HEK293 (cell line): ENCODE data around the gene COL4A1.

Source experiments
- CTCF ChIA-PET: fragments of 350-600 bp; formaldehyde crosslinking; extraction: SDS; loops from one replicate; lab custom pipeline; 2021; ENCODE audit warnings: antibody characterized with exemption; lab: Yijun Ruan, JAX
- POLR2A ChIA-PET: fragments of 300-600 bp; formaldehyde crosslinking; extraction: SDS; loops from one replicate; lab custom pipeline; 2020; ENCODE audit warnings: antibody characterized with exemption, inconsistent platforms; lab: Yijun Ruan, JAX
- H3K27ac ChIP-seq: fragments of 200-500 bp; sonication (Bioruptor generic); 2 replicates; pipeline ENCODE4 v1.5.1; 2014; ENCODE audit warnings: low read depth, low read length, control low read depth, inconsistent platforms; ENCODE audit errors: extremely low read depth
- H3K36me3 ChIP-seq, 2 experiments: fragments of 200-500 bp in 1 of 2; sonication (Bioruptor generic) in 1 of 2; 1 replicate in 1 of 2; 2 replicates in 1 of 2; pipeline ENCODE4 v1.5.1; 2014 to 2017; ENCODE audit warnings: inconsistent platforms in 2 of 2, low read length in 2 of 2; ENCODE audit not compliant: control insufficient read depth in 2 of 2, insufficient read depth in 1 of 2
- H3K4me1 ChIP-seq: fragments of 200-500 bp; sonication (Bioruptor generic); 2 replicates; pipeline ENCODE4 v1.5.1; 2014; ENCODE audit warnings: mild to moderate bottlenecking, low read length, inconsistent platforms; ENCODE audit not compliant: control insufficient read depth, insufficient read depth
- H3K4me3 ChIP-seq: 2 replicates; pipeline ENCODE4 v1.5.1; 2011; ENCODE audit warnings: low read depth, mild to moderate bottlenecking, control low read depth, low read length, moderate library complexity
- H3K9me3 ChIP-seq: fragments of 200-500 bp; sonication (Bioruptor generic); 2 replicates; pipeline ENCODE4 v1.5.1; 2014; ENCODE audit warnings: low read depth, low read length, inconsistent platforms; ENCODE audit not compliant: control insufficient read depth, insufficient read depth
- KLF10 ChIP-seq: fragments of 450-650 bp; IDR thresholded peaks from 2 replicates; pipeline ENCODE4 v1.5.1; 2018; ENCODE audit warnings: missing biosample characterization, mild to moderate bottlenecking, missing genetic modification characterization
- KLF8 ChIP-seq: fragments of 450-650 bp; formaldehyde crosslinking; IDR thresholded peaks from 2 replicates; pipeline ENCODE4 v1.5.1; 2016; ENCODE audit warnings: missing biosample characterization, missing genetic modification characterization
- MEIS1 ChIP-seq: sonication (generic); formaldehyde crosslinking; IDR thresholded peaks from 2 replicates; pipeline ENCODE4 v1.8.1; 2022; ENCODE audit warnings: missing genetic modification reagents, mild to moderate bottlenecking, borderline replicate concordance
- SALL2 ChIP-seq: fragments of 450-650 bp; formaldehyde crosslinking; IDR thresholded peaks from 2 replicates; pipeline ENCODE4 v1.5.0; 2017; ENCODE audit warnings: missing biosample characterization, mild to moderate bottlenecking, missing genetic modification characterization, borderline replicate concordance
- SP3 ChIP-seq: fragments of 450-650 bp; formaldehyde crosslinking; IDR thresholded peaks from 2 replicates; pipeline ENCODE4 v1.5.1; 2016; ENCODE audit warnings: missing biosample characterization, missing genetic modification characterization
- ZBTB1 ChIP-seq: fragments of 450-650 bp; formaldehyde crosslinking; IDR thresholded peaks from 2 replicates; pipeline ENCODE4 v1.5.1; 2016; ENCODE audit warnings: missing biosample characterization, missing genetic modification characterization
- ZNF121 ChIP-seq: fragments of 450-650 bp; formaldehyde crosslinking; IDR thresholded peaks from 2 replicates; pipeline ENCODE4 v1.5.1; 2016; ENCODE audit warnings: missing biosample characterization, missing genetic modification characterization
- ZNF140 ChIP-seq: fragments of 450-650 bp; formaldehyde crosslinking; IDR thresholded peaks from 2 replicates; pipeline ENCODE4 v1.5.1; 2016; ENCODE audit warnings: missing biosample characterization, missing genetic modification characterization
- ZNF169 ChIP-seq: fragments of 450-650 bp; formaldehyde crosslinking; IDR thresholded peaks from 2 replicates; pipeline ENCODE4 v1.5.1; 2016; ENCODE audit warnings: missing biosample characterization, missing genetic modification characterization
- ZNF174 ChIP-seq: fragments of 450-650 bp; formaldehyde crosslinking; IDR thresholded peaks from 2 replicates; pipeline ENCODE4 v1.5.0; 2017; ENCODE audit warnings: missing biosample characterization, mild to moderate bottlenecking, missing genetic modification characterization
- ZNF223 ChIP-seq: fragments of 450-650 bp; formaldehyde crosslinking; IDR thresholded peaks from 2 replicates; pipeline ENCODE4 v1.5.1; 2016; ENCODE audit warnings: missing biosample characterization, missing genetic modification characterization
- ZNF341 ChIP-seq: fragments of 450-650 bp; formaldehyde crosslinking; IDR thresholded peaks from 2 replicates; pipeline ENCODE4; 2016; ENCODE audit warnings: low read depth, missing biosample characterization, missing genetic modification characterization
- ZNF404 ChIP-seq: fragments of 450-650 bp; formaldehyde crosslinking; IDR thresholded peaks from 2 replicates; pipeline ENCODE4 v1.5.1; 2017; ENCODE audit warnings: missing biosample characterization, missing genetic modification characterization
- ZNF433 ChIP-seq: fragments of 450-650 bp; formaldehyde crosslinking; IDR thresholded peaks from 2 replicates; pipeline ENCODE4 v1.5.1; 2016; ENCODE audit warnings: missing biosample characterization, missing genetic modification characterization, low read depth
- ZNF544 ChIP-seq: fragments of 450-650 bp; formaldehyde crosslinking; IDR thresholded peaks from 2 replicates; pipeline ENCODE4 v1.5.0; 2017; ENCODE audit warnings: missing biosample characterization, missing genetic modification characterization
- ZNF596 ChIP-seq: fragments of 450-650 bp; IDR thresholded peaks from 2 replicates; pipeline ENCODE4 v1.5.0; 2018; ENCODE audit warnings: missing biosample characterization, mild to moderate bottlenecking, missing genetic modification characterization, moderate library complexity
- ZNF610 ChIP-seq: fragments of 450-650 bp; formaldehyde crosslinking; IDR thresholded peaks from 2 replicates; pipeline ENCODE4 v1.5.1; 2016; ENCODE audit warnings: missing biosample characterization, missing genetic modification characterization, borderline replicate concordance
- ZNF76 ChIP-seq: fragments of 450-650 bp; formaldehyde crosslinking; IDR thresholded peaks from 2 replicates; pipeline ENCODE4; 2016; ENCODE audit warnings: low read depth, missing biosample characterization, missing genetic modification characterization, borderline replicate concordance
- ZSCAN23 ChIP-seq: fragments of 450-650 bp; formaldehyde crosslinking; IDR thresholded peaks from 2 replicates; pipeline ENCODE4 v1.5.1; 2016; ENCODE audit warnings: missing biosample characterization, missing genetic modification characterization
- TF ChIP-seq, protein P1 (sequence below): fragments of 450-650 bp; formaldehyde crosslinking; IDR thresholded peaks from 2 replicates; pipeline ENCODE4; 2016; ENCODE audit warnings: missing biosample characterization, missing genetic modification characterization
- TF ChIP-seq, protein P2 (sequence below): fragments of 450-650 bp; formaldehyde crosslinking; optimal IDR thresholded peaks from 2 replicates; pipeline ENCODE3; 2016; ENCODE audit warnings: missing biosample characterization, mild to moderate bottlenecking, missing genetic modification characterization
- TF ChIP-seq, protein P3 (sequence below): fragments of 450-650 bp; formaldehyde crosslinking; IDR thresholded peaks from 2 replicates; pipeline ENCODE4 v1.5.1; 2016; ENCODE audit warnings: missing biosample characterization, missing genetic modification characterization
- TF ChIP-seq, protein P4 (sequence below): fragments of 450-650 bp; formaldehyde crosslinking; IDR thresholded peaks from 2 replicates; pipeline ENCODE4 v1.5.1; 2016; ENCODE audit warnings: missing biosample characterization, missing genetic modification characterization
- TF ChIP-seq, protein P5 (sequence below): fragments of 450-650 bp; formaldehyde crosslinking; IDR thresholded peaks from 2 replicates; pipeline ENCODE4 v1.5.1; 2016; ENCODE audit warnings: missing biosample characterization, missing genetic modification characterization

COL4A1 gene

DNA sequence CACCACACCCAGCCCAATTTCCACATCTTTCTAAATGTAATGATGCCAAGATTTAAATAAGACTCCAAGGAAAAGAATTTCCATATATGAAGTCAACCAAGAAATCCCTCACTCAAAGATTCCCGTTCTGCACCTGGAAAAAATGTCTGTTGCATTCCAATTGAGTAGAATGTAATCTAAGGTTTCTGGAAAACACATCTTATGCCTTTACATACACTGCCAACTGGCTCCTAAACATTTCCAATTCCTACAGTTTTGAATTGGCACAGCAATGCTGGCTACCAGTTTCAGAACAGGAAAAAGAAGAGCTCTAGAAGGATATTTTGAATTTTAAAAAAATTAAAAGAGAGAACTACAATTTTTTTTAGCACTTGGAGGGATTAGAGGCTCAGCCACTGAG, 43.1 kb upstream of the COL4A1 start (continued):
- TF ChIP-seq ZBTB1 (tag by site-specific recombination) (no peak), ZSCAN23 (tag by site-specific recombination) (no peak), ZNF404 (tag by site-specific recombination) (no peak), ZNF544 (tag by site-specific recombination) (no peak), ZNF610 (tag by site-specific recombination) (no peak), KLF10 (tag by site-specific recombination) (no peak), ZNF169 (tag by site-specific recombination) (no peak)
- TF ChIP-seq, protein P1, sequence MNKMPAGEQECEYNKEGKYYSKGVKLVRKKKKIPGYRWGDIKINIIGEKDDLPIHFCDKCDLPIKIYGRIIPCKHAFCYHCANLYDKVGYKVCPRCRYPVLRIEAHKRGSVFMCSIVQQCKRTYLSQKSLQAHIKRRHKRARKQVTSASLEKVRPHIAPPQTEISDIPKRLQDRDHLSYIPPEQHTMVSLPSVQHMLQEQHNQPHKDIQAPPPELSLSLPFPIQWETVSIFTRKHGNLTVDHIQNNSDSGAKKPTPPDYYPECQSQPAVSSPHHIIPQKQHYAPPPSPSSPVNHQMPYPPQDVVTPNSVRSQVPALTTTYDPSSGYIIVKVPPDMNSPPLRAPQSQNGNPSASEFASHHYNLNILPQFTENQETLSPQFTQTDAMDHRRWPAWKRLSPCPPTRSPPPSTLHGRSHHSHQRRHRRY (tag by site-specific recombination), result no peak
- TF ChIP-seq, protein P2, sequence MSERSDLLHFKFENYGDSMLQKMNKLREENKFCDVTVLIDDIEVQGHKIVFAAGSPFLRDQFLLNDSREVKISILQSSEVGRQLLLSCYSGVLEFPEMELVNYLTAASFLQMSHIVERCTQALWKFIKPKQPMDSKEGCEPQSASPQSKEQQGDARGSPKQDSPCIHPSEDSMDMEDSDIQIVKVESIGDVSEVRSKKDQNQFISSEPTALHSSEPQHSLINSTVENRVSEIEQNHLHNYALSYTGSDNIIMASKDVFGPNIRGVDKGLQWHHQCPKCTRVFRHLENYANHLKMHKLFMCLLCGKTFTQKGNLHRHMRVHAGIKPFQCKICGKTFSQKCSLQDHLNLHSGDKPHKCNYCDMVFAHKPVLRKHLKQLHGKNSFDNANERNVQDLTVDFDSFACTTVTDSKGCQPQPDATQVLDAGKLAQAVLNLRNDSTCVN, result no peak

DNA sequence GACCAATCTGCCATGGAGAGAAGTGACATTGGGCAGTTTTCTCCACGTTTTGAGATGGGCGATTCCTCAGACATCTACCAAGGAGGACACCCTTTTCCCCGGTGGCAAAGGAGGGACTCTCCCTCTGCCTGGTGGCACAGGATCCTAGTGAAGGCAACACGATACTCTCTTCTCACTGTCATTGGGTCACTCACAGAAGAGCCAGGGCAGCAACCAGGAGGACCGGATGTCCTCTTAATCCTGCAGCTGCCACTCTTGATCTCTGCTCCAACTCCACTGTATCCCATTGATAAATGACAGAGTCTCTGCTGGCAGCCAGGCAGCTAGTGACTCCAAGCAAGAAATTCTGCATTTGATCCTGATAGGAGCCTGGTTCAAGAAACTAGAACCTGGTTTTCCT, 42.3 kb upstream of the COL4A1 start:
- TF ChIP-seq, protein P3, sequence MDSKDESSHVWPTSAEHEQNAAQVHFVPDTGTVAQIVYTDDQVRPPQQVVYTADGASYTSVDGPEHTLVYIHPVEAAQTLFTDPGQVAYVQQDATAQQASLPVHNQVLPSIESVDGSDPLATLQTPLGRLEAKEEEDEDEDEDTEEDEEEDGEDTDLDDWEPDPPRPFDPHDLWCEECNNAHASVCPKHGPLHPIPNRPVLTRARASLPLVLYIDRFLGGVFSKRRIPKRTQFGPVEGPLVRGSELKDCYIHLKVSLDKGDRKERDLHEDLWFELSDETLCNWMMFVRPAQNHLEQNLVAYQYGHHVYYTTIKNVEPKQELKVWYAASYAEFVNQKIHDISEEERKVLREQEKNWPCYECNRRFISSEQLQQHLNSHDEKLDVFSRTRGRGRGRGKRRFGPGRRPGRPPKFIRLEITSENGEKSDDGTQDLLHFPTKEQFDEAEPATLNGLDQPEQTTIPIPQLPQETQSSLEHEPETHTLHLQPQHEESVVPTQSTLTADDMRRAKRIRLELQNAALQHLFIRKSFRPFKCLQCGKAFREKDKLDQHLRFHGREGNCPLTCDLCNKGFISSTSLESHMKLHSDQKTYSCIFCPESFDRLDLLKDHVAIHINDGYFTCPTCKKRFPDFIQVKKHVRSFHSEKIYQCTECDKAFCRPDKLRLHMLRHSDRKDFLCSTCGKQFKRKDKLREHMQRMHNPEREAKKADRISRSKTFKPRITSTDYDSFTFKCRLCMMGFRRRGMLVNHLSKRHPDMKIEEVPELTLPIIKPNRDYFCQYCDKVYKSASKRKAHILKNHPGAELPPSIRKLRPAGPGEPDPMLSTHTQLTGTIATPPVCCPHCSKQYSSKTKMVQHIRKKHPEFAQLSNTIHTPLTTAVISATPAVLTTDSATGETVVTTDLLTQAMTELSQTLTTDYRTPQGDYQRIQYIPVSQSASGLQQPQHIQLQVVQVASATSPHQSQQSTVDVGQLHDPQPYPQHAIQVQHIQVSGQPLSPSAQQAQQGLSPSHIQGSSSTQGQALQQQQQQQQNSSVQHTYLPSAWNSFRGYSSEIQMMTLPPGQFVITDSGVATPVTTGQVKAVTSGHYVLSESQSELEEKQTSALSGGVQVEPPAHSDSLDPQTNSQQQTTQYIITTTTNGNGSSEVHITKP (tag by site-specific recombination), result no peak
- TF ChIP-seq ZNF596 (tag by site-specific recombination) (no peak), SP3 (tag by site-specific recombination) (no peak), ZNF76 (tag by site-specific recombination) (no peak), ZNF341 (tag by site-specific recombination) (no peak), SALL2 (tag by site-specific recombination) (no peak), ZNF121 (no peak), ZNF223 (tag by site-specific recombination) (no peak), ZNF140 (no peak), ZNF433 (tag by site-specific recombination) (no peak), KLF8 (tag by site-specific recombination) (no peak), MEIS1 (no peak), ZNF174 (tag by site-specific recombination) (no peak)
- TF ChIP-seq, protein P4, sequence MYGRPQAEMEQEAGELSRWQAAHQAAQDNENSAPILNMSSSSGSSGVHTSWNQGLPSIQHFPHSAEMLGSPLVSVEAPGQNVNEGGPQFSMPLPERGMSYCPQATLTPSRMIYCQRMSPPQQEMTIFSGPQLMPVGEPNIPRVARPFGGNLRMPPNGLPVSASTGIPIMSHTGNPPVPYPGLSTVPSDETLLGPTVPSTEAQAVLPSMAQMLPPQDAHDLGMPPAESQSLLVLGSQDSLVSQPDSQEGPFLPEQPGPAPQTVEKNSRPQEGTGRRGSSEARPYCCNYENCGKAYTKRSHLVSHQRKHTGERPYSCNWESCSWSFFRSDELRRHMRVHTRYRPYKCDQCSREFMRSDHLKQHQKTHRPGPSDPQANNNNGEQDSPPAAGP (tag by site-specific recombination), result no peak
- TF ChIP-seq, protein P5, sequence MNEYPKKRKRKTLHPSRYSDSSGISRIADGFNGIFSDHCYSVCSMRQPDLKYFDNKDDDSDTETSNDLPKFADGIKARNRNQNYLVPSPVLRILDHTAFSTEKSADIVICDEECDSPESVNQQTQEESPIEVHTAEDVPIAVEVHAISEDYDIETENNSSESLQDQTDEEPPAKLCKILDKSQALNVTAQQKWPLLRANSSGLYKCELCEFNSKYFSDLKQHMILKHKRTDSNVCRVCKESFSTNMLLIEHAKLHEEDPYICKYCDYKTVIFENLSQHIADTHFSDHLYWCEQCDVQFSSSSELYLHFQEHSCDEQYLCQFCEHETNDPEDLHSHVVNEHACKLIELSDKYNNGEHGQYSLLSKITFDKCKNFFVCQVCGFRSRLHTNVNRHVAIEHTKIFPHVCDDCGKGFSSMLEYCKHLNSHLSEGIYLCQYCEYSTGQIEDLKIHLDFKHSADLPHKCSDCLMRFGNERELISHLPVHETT (tag by site-specific recombination), result no peak
- Histone ChIP-seq H3K4me1 (peaks cover 3% of the 10 kb centered on the region; the same call in 1 of the 2 replicates), H3K27ac (no peak overlapping the region), H3K36me3 (no peaks in the 10 kb centered on the region), H3K9me3 (no peaks in the 10 kb centered on the region), H3K4me3 (no peak overlapping the region)
- ChIA-PET CTCF (interaction anchor here (0.6 kb wide), 1 partner anchor 63 kb away, joined by 4 read pairs; no protein-coding TSS in a partner anchor), POLR2A (no interaction called here)
